Measurements from ENCODE around the gene EML3. TPM values are rescaled to one million over a fixed set of nuclear protein-coding genes. Genes with fewer than 3 reads are reported as not detected.
"Not testable (repeated sequence)": the region's sequence is repeated elsewhere in the genome, so short reads cannot be mapped to it uniquely, and the experiment has no call there.

Gene EML3
- total and polyA plus RNA-seq, 8 donors, result 22.0 to 86.4 (median 24.5) TPM

- H3K4me3 ChIP-seq, result no peak overlapping the region
- peak in 3 of 4 donors; percentile 28 to 48 (median 38) for TF ChIP-seq CTCF (IDR thresholded peaks at IDR 0.05)
Measured at GRCh38 chr11:62560566-62561103, 51.9 kb downstream of the EML3 start.

GRCh38 chr11:62559626-62560025 lies 52.9 kb downstream of the EML3 start:
- not testable (repeated sequence) for H3K27ac ChIP-seq, FAIRE-seq, H3K4me3 ChIP-seq, ATAC-seq, H3K27me3 ChIP-seq, H3K9me3 ChIP-seq, DNase-seq
- 87 to 88% methylated on average over 5 of the region's 5 CpGs for WGBS, 2 donors
- intact Hi-C loops (cut with DNase I), result loop anchor here in 1 of 3 donors (5.0 kb wide), 1 partner anchor 137 kb away; no protein-coding TSS in a partner anchor
- peaks cover 0 to 34% (median 18%) of the 10 kb centered on the region in 3 donors for H3K36me3 ChIP-seq
- H3K4me1 ChIP-seq, result peaks cover 7 to 26% (median 18%) of the 10 kb centered on the region in 3 donors

More at GRCh38 chr11:62560566-62561103, 51.9 kb downstream of the EML3 start:
- FAIRE-seq (no peak), DNase-seq (peak in 5 of 6 donors; percentile 61 to 84 (median 76)), ATAC-seq (peak; percentile 69 to 84 (median 74))
- peaks cover 7 to 17% (median 8%) of the 10 kb centered on the region in 3 donors for H3K4me1 ChIP-seq
- intact Hi-C loops (cut with DNase I), result loop anchor here in 1 of 3 donors (5.0 kb wide), 1 partner anchor 138 kb away; no protein-coding TSS in a partner anchor
- WGBS, 2 donors, result 23 to 30% methylated on average over 2 of the region's 2 CpGs
- peaks cover 0 to 36% (median 25%) of the 10 kb centered on the region in 3 donors for H3K36me3 ChIP-seq
- H3K9me3 ChIP-seq, result no peaks in the 10 kb centered on the region
- peak overlapping the region; percentile 22 to 57 (median 33) for H3K27ac ChIP-seq
- no peaks in the 10 kb centered on the region for H3K27me3 ChIP-seq

GRCh38 chr11:62559204-62559603 lies 53.4 kb downstream of the EML3 start:
- H3K27ac ChIP-seq, result no peak overlapping the region
- no peak for FAIRE-seq
- TF ChIP-seq CTCF (IDR thresholded peaks at IDR 0.05), result no peak
- H3K4me1 ChIP-seq, result peaks cover 7 to 30% (median 22%) of the 10 kb centered on the region in 3 donors
- 91 to 92% methylated on average over 8 of the region's 8 CpGs for WGBS, 2 donors
- H3K4me3 ChIP-seq, result no peak overlapping the region
- ATAC-seq, result no peak
- H3K9me3 ChIP-seq, result no peaks in the 10 kb centered on the region
- peaks cover 0 to 34% (median 18%) of the 10 kb centered on the region in 3 donors for H3K36me3 ChIP-seq
- intact Hi-C loops (cut with DNase I), result no loop called here
- DNase-seq, result no peak
- H3K27me3 ChIP-seq, result no peaks in the 10 kb centered on the region

- ATAC-seq (no peak), FAIRE-seq (no peak), DNase-seq (peak in 1 of 6 donors; percentile 30)
- Histone ChIP-seq H3K4me1 (peaks cover 7 to 36% (median 27%) of the 10 kb centered on the region in 3 donors), H3K36me3 (peaks cover 0 to 32% (median 18%) of the 10 kb centered on the region in 3 donors), H3K27me3 (no peaks in the 10 kb centered on the region), H3K9me3 (no peaks in the 10 kb centered on the region), H3K4me3 (no peak overlapping the region), H3K27ac (no peak overlapping the region)
- intact Hi-C loops (cut with DNase I), result no loop called here
- WGBS, 2 donors, result 86 to 92% methylated on average over 9 of the region's 9 CpGs
- TF ChIP-seq CTCF (IDR thresholded peaks at IDR 0.05), result no peak
Measured at GRCh38 chr11:62558669-62559068, 53.9 kb downstream of the EML3 start.

- DNase-seq, result peak in 2 of 6 donors; percentile 13 to 17
Measured at GRCh38 chr11:62556875-62557631, 55.5 kb downstream of the EML3 start.

More at GRCh38 chr11:62556875-62557631, 55.5 kb downstream of the EML3 start:
- intact Hi-C loops (cut with DNase I), result loop anchor here in 1 of 3 donors (2.0 kb wide), 1 partner anchor 16 kb away; the partner anchor contains the start of gene EEF1G
- Histone ChIP-seq H3K27me3 (no peaks in the 10 kb centered on the region), H3K36me3 (peaks cover 0 to 19% (median 11%) of the 10 kb centered on the region in 3 donors), H3K9me3 (no peaks in the 10 kb centered on the region), H3K4me1 (peaks cover 18 to 50% (median 39%) of the 10 kb centered on the region in 3 donors), H3K27ac (peak overlapping the region; percentile 6 to 93 (median 68)), H3K4me3 (no peak overlapping the region)
- 74 to 75% methylated on average over 3 of the region's 3 CpGs for WGBS, 2 donors
- no peak for TF ChIP-seq CTCF (IDR thresholded peaks at IDR 0.05)
- ATAC-seq (no peak), FAIRE-seq (no peak)

Measured in pancreas (tissue), 10 donors.